SU-DHL-6 (cell line): ENCODE measurements around the gene TBC1D22A.

Source experiments
- CTCF ChIP-seq: fragments of 200-600 bp; sonication (generic); IDR thresholded peaks from one replicate; pipeline ENCODE4 v1.5.1; 2017; ENCODE audit warnings: antibody characterized with exemption, mild to moderate bottlenecking, low read length, moderate library complexity; ENCODE audit not compliant: insufficient read depth, poor library complexity, severe bottlenecking
- EZH2phosphoT487 ChIP-seq: fragments of 200-600 bp; sonication (generic), shearing (Covaris generic); conservative IDR thresholded peaks from 2 replicates; pipeline ENCODE4 v1.6.1; 2018; ENCODE audit warnings: mild to moderate bottlenecking, antibody characterized with exemption, low read length, moderate library complexity, mixed read lengths

- no peak for TF ChIP-seq CTCF
- no peak for TF ChIP-seq EZH2phosphoT487
Observed at GRCh38 chr22:47218671-47219070, 456.2 kb downstream of the TBC1D22A start.
